ENCODE results near the gene CCDC194.
"Not testable (repeated sequence)": the region's sequence is repeated elsewhere in the genome, so short reads cannot be mapped to it uniquely, and the experiment has no call there.

CCDC194 gene

GRCh38 chr19:17365361-17365760 lies 28.6 kb downstream of the CCDC194 start:
- DNase-seq, result no peak

GRCh38 chr19:17363852-17364605 lies 30.0 kb downstream of the CCDC194 start:
- not testable (repeated sequence) for DNase-seq

GRCh38 chr19:17359905-17360800 lies 33.8 kb downstream of the CCDC194 start:
- no peak for DNase-seq

GRCh38 chr19:17358395-17358794 lies 35.6 kb downstream of the CCDC194 start:
- DNase-seq, result no peak

- DNase-seq, result no peak
These were observed 36.3 kb downstream of the CCDC194 start for GRCh38 chr19:17357724-17358123.

GRCh38 chr19:17357078-17357666 lies 36.8 kb downstream of the CCDC194 start:
- DNase-seq, result no peak

GRCh38 chr19:17353386-17353785 lies 40.6 kb downstream of the CCDC194 start:
- no peak for DNase-seq

- DNase-seq, result no peak
These were observed 41.3 kb downstream of the CCDC194 start for GRCh38 chr19:17352608-17353280.

- DNase-seq, result no peak
These were observed 42.1 kb downstream of the CCDC194 start for GRCh38 chr19:17351815-17352435.

GRCh38 chr19:17348700-17349099 lies 45.3 kb downstream of the CCDC194 start:
- no peak for DNase-seq

- DNase-seq, result no peak
These were observed 46.1 kb downstream of the CCDC194 start for GRCh38 chr19:17347877-17348276.

- DNase-seq, result no peak
These were observed 46.6 kb downstream of the CCDC194 start for GRCh38 chr19:17347361-17347760.

GRCh38 chr19:17346109-17346671 lies 47.8 kb downstream of the CCDC194 start:
- DNase-seq, result peak; percentile 87

GRCh38 chr19:17341845-17342244 lies 52.2 kb downstream of the CCDC194 start:
- no peak for DNase-seq

GRCh38 chr19:17341386-17341785 lies 52.6 kb downstream of the CCDC194 start:
- DNase-seq, result no peak

GRCh38 chr19:17340871-17341357 lies 53.1 kb downstream of the CCDC194 start:
- DNase-seq, result no peak
